Right renal pelvis (tissue), 4 donors: ENCODE measurements around the gene CENPVL2. TPM values are rescaled to one million over a fixed set of nuclear protein-coding genes. Genes with fewer than 3 reads are reported as not detected.
A peak's percentile ranks its signal among the peaks of the same experiment; 100 is the strongest.
"Not testable (repeated sequence)": the region's sequence is repeated elsewhere in the genome, so short reads cannot be mapped to it uniquely, and the experiment has no call there.

Source experiments
- DNase-seq, 4 donors: peaks; one replicate each; pipeline ENCODE4 v3.0.0-alpha.2; 2013; ENCODE audit warnings: low read depth in 4 of 4, low spot score in 3 of 4, missing footprints in 1 of 4
- polyA plus RNA-seq, 4 donors: library from polyadenylated mRNA; unstranded; fragments of 120-200 nt; gene quantifications; one replicate each; pipeline ENCODE4 v1.2.1, GENCODE V29; 2013; ENCODE audit not compliant: insufficient read length in 4 of 4

Gene CENPVL2
- polyA plus RNA-seq = under 1 TPM; 0.10 to 0.36 (median 0.25) TPM

- not testable (repeated sequence) for DNase-seq
These were observed at the start of gene CENPVL2 for GRCh38 chrX:51682720-51683062. Gene CENPVL2, minus strand, starts transcription at chrX:51682831. Its CDS starts 0 bp downstream, at chrX:51682831.

GRCh38 chrX:51728202-51728601, 45.6 kb upstream of the CENPVL2 start:
- no peak for DNase-seq

- not testable (repeated sequence) for DNase-seq
These were observed 30.5 kb upstream of the CENPVL2 start for GRCh38 chrX:51712943-51713647.

GRCh38 chrX:51710277-51711164, 27.9 kb upstream of the CENPVL2 start, which contains the start of gene CENPVL1:
Gene CENPVL1, plus strand, starts transcription at chrX:51710512. Its CDS starts 0 bp downstream, at chrX:51710512.
- not testable (repeated sequence) for DNase-seq

GRCh38 chrX:51697397-51697796, 14.8 kb upstream of the CENPVL2 start:
- DNase-seq = no peak

- no peak for DNase-seq
These were observed 11.6 kb upstream of the CENPVL2 start for GRCh38 chrX:51694254-51694653.

- not testable (repeated sequence) for DNase-seq
These were observed 567 bp downstream of the CENPVL2 start for GRCh38 chrX:51681808-51682719.

GRCh38 chrX:51679689-51680433, 2.8 kb downstream of the CENPVL2 start:
- not testable (repeated sequence) for DNase-seq

GRCh38 chrX:51665981-51666380, 16.6 kb downstream of the CENPVL2 start:
- no peak for DNase-seq

GRCh38 chrX:51643377-51643776, 39.3 kb downstream of the CENPVL2 start:
- DNase-seq = no peak

- peak in 3 of 4 donors; percentile 5 to 26 (median 6) for DNase-seq
These were observed 41.1 kb downstream of the CENPVL2 start for GRCh38 chrX:51641421-51642021.

- not testable (repeated sequence) for DNase-seq
These were observed 46.1 kb downstream of the CENPVL2 start for GRCh38 chrX:51636511-51636910.

Other genes starting within 250 kb of the CENPVL2 start
- gene NUDT11, start 186.2 kb downstream of the CENPVL2 start, polyA plus RNA-seq = 10 to 100 TPM; 13.0 to 16.0 (median 14.9) TPM
- gene CENPVL3, start 63.9 kb downstream of the CENPVL2 start, polyA plus RNA-seq = 1 to 10 TPM; 1.5 to 2.1 (median 1.8) TPM
- gene CENPVL1, start 27.7 kb upstream of the CENPVL2 start, polyA plus RNA-seq = under 1 TPM; 0.10 to 0.36 (median 0.25) TPM
- gene GSPT2, start 60.6 kb upstream of the CENPVL2 start, polyA plus RNA-seq = 10 to 100 TPM; 21.6 to 25.5 (median 24.3) TPM
- gene MAGED1, start 210.8 kb upstream of the CENPVL2 start, polyA plus RNA-seq = 100 to 1,000 TPM; 323 to 357 (median 352) TPM